Activated naive CD8-positive, alpha-beta T cell treated with anti-CD3 and anti-CD28 coated beads, Interleukin-2, amount 50 U/mL, for 24 hours (primary cell): ENCODE data around the gene ZNF91.
"Not testable (repeated sequence)": the region's sequence is repeated elsewhere in the genome, so short reads cannot be mapped to it uniquely, and the experiment has no call there.

Experiments
- ATAC-seq: fragments of 150-1000 bp; cut with Tn5 transposase; one replicate; pipeline ENCODE4 v1.10.0; 2021
- DNase-seq: peaks from one replicate; pipeline ENCODE4 v3.0.0; 2021
- H3K27ac Mint-ChIP-seq: one replicate; pipeline ENCODE4 v1.8.0; 2021; ENCODE audit warnings: mild to moderate bottlenecking, mixed read lengths
- H3K27me3 Mint-ChIP-seq: one replicate; pipeline ENCODE4 v1.8.0; 2021; ENCODE audit warnings: mixed read lengths
- H3K36me3 Mint-ChIP-seq: one replicate; pipeline ENCODE4 v1.8.0; 2021; ENCODE audit warnings: low read depth, mixed read lengths
- H3K4me1 Mint-ChIP-seq: one replicate; pipeline ENCODE4 v1.8.0; 2021; ENCODE audit warnings: mixed read lengths
- H3K4me3 Mint-ChIP-seq: one replicate; pipeline ENCODE4 v1.8.0; 2021; ENCODE audit warnings: mild to moderate bottlenecking, moderate library complexity, mixed read lengths
- H3K9me3 Mint-ChIP-seq: one replicate; pipeline ENCODE4 v1.8.0; 2021; ENCODE audit warnings: mixed read lengths

Gene ZNF91

GRCh38 chr19:23379671-23380070, 15.6 kb downstream of the ZNF91 start:
- Mint-ChIP-seq H3K36me3 (peaks cover 92% of the 10 kb centered on the region), H3K4me1 (peaks cover 11% of the 10 kb centered on the region), H3K9me3 (peaks cover 44% of the 10 kb centered on the region)
- not testable (repeated sequence) for H3K4me3 Mint-ChIP-seq, H3K27ac Mint-ChIP-seq, ATAC-seq, DNase-seq, H3K27me3 Mint-ChIP-seq

DNA sequence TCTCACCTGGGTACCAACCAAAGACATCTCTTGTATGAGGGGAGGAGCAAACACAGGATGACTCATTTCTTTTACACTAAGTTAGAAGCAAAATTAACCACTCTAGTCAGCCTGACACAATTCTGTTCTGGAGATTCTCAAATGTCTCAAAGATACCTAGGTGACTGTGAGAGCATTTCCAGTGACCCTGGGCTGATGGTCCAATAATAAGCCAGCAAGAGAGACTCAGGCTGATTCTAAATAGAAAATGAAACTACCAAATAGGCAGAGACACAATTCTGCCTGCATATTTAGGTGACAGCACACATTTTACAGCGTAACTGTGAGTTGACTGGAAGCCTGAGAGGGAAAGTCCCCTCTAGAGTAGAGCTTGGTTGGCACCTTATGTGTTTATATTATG, 16.3 kb downstream of the ZNF91 start:
- DNase-seq (no peak), ATAC-seq (peak; percentile 43)
- peaks cover 43% of the 10 kb centered on the region for H3K9me3 Mint-ChIP-seq
- H3K27ac Mint-ChIP-seq = no peak overlapping the region
- no peaks in the 10 kb centered on the region for H3K27me3 Mint-ChIP-seq
- peaks cover 11% of the 10 kb centered on the region for H3K4me1 Mint-ChIP-seq
- no peak overlapping the region for H3K4me3 Mint-ChIP-seq
- H3K36me3 Mint-ChIP-seq = peaks cover 92% of the 10 kb centered on the region

DNA sequence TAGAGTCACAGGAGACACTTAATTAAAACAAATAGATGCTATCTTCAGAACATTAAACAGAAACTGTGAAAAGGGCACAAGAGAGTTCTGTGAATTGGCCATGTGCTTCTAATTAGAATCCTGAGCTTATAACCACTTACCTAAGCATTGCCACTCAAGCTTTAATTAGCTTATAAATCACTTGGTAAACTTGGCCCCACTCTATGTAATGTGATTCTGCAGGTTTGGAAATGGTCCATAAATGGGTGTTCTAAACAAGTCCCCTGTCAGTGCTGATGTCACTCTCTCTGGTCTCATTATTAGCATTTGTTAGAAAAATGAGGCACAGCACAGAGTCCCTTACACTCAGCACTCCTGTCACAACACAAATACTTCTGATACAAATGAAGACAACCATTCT, 18.0 kb downstream of the ZNF91 start:
- peaks cover 92% of the 10 kb centered on the region for H3K36me3 Mint-ChIP-seq
- no peak overlapping the region for H3K27ac Mint-ChIP-seq
- H3K4me1 Mint-ChIP-seq = peaks cover 9% of the 10 kb centered on the region
- DNase-seq (no peak), ATAC-seq (no peak)
- H3K27me3 Mint-ChIP-seq = no peaks in the 10 kb centered on the region
- peaks cover 49% of the 10 kb centered on the region for H3K9me3 Mint-ChIP-seq
- H3K4me3 Mint-ChIP-seq = no peak overlapping the region

- Mint-ChIP-seq H3K27me3 (no peaks in the 10 kb centered on the region), H3K9me3 (peaks cover 18% of the 10 kb centered on the region), H3K36me3 (peaks cover 86% of the 10 kb centered on the region), H3K27ac (no peak overlapping the region), H3K4me1 (no peaks in the 10 kb centered on the region), H3K4me3 (no peak overlapping the region)
- ATAC-seq (no peak), DNase-seq (no peak)
Measured at GRCh38 chr19:23366437-23366836, 28.8 kb downstream of the ZNF91 start.

GRCh38 chr19:23366031-23366430, 29.2 kb downstream of the ZNF91 start:
- DNase-seq, ATAC-seq, H3K27ac Mint-ChIP-seq, H3K4me3 Mint-ChIP-seq, H3K27me3 Mint-ChIP-seq, H3K4me1 Mint-ChIP-seq: not testable (repeated sequence)
- Mint-ChIP-seq H3K9me3 (peaks cover 18% of the 10 kb centered on the region), H3K36me3 (peaks cover 86% of the 10 kb centered on the region)

- Mint-ChIP-seq H3K27me3 (no peaks in the 10 kb centered on the region), H3K36me3 (peaks cover 85% of the 10 kb centered on the region), H3K9me3 (peaks cover 24% of the 10 kb centered on the region)
Measured at GRCh38 chr19:23365222-23365621, 30.0 kb downstream of the ZNF91 start.

DNA sequence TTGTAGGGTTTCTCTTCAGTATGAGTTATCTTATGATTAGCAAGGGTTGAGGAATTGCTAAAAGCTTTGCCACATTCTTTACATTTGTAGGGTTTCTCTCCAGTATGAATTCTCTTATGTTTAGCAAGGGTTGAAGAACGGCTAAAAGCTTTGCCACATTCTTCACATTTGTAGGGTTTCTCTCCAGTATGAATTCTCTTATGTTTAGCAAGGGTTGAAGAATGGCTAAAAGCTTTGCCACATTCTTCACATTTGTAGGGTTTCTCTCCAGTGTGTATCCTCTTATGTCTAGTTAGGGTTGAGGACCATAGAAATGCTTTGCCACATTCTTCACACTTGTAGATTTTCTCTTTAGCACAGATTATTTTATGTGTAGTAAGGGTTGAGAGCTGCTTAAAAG, 33.4 kb downstream of the ZNF91 start:
- DNase-seq, H3K4me3 Mint-ChIP-seq, H3K27me3 Mint-ChIP-seq, H3K27ac Mint-ChIP-seq, ATAC-seq, H3K4me1 Mint-ChIP-seq: not testable (repeated sequence)
- Mint-ChIP-seq H3K9me3 (peaks cover 43% of the 10 kb centered on the region), H3K36me3 (peaks cover 80% of the 10 kb centered on the region)

More at GRCh38 chr19:23365222-23365621, 30.0 kb downstream of the ZNF91 start:
- no peaks in the 10 kb centered on the region for H3K4me1 Mint-ChIP-seq
- no peak for DNase-seq
- no peak overlapping the region for H3K4me3 Mint-ChIP-seq
- no peak for ATAC-seq
- H3K27ac Mint-ChIP-seq = no peak overlapping the region

GRCh38 chr19:23351806-23352205, 43.5 kb downstream of the ZNF91 start:
- DNase-seq (no peak), ATAC-seq (no peak)
- Mint-ChIP-seq H3K4me1 (peaks cover 10% of the 10 kb centered on the region), H3K27ac (no peak overlapping the region), H3K27me3 (no peaks in the 10 kb centered on the region), H3K9me3 (peaks cover 78% of the 10 kb centered on the region), H3K36me3 (peaks cover 96% of the 10 kb centered on the region), H3K4me3 (no peak overlapping the region)

DNA sequence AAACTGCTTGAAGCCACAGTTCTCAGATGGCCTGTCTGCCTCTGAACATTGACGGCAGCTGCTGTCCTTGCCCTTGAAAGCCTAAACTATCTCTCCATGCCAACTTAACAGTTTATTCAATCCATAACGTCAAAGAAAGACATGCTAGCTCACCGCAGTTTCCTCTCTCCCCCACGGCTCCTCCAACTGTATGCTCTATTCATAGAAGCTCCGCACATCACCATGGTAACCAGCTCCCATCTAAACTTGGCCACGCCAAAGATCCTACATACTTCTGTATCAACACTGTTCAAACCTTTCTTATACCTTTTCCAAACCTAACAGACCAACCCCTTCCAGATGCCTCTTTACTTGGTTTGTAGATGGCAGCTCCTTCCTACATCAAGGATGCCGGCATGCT, 48.6 kb downstream of the ZNF91 start:
- Mint-ChIP-seq H3K4me1 (no peaks in the 10 kb centered on the region), H3K9me3 (peaks cover 76% of the 10 kb centered on the region), H3K27me3 (no peaks in the 10 kb centered on the region), H3K27ac (no peak overlapping the region), H3K36me3 (peaks cover 96% of the 10 kb centered on the region), H3K4me3 (no peak overlapping the region)
- no peak for ATAC-seq
- DNase-seq = no peak

DNA sequence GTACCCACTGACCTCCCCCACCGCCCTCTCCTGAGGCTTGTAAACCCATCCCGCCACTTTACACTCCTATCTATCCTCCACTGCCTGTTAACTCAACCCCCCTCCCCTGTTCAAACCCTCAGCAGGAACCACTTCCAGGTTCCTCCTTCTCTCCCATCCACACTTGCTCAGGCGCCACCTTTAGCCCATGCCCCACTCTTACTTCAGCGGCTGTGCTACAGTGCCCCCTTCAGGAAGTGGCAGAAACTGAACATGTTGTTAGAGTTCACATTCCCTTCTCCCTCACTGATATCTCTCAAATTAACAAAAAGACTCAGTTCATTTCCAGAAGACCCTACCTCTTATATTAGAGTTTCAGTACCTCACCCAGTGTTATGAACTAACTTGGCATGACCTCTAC, 49.4 kb downstream of the ZNF91 start:
- H3K4me3 Mint-ChIP-seq = no peak overlapping the region
- H3K27ac Mint-ChIP-seq = no peak overlapping the region
- DNase-seq = no peak
- ATAC-seq = no peak
- no peaks in the 10 kb centered on the region for H3K27me3 Mint-ChIP-seq
- peaks cover 72% of the 10 kb centered on the region for H3K9me3 Mint-ChIP-seq
- H3K4me1 Mint-ChIP-seq = no peaks in the 10 kb centered on the region
- H3K36me3 Mint-ChIP-seq = peaks cover 90% of the 10 kb centered on the region

GRCh38 chr19:23343434-23344010, 51.7 kb downstream of the ZNF91 start:
- no peak overlapping the region for H3K27ac Mint-ChIP-seq
- peaks cover 73% of the 10 kb centered on the region for H3K9me3 Mint-ChIP-seq
- DNase-seq (no peak), ATAC-seq (no peak)
- H3K27me3 Mint-ChIP-seq = no peaks in the 10 kb centered on the region
- H3K36me3 Mint-ChIP-seq = peaks cover 89% of the 10 kb centered on the region
- no peak overlapping the region for H3K4me3 Mint-ChIP-seq
- no peaks in the 10 kb centered on the region for H3K4me1 Mint-ChIP-seq

GRCh38 chr19:23328211-23328610, 67.1 kb downstream of the ZNF91 start:
- no peaks in the 10 kb centered on the region for H3K27me3 Mint-ChIP-seq
- no peak for DNase-seq
- H3K4me3 Mint-ChIP-seq = no peak overlapping the region
- H3K9me3 Mint-ChIP-seq = peaks cover 60% of the 10 kb centered on the region
- H3K4me1 Mint-ChIP-seq = no peaks in the 10 kb centered on the region
- no peak for ATAC-seq
- no peak overlapping the region for H3K27ac Mint-ChIP-seq
- peaks cover 63% of the 10 kb centered on the region for H3K36me3 Mint-ChIP-seq

GRCh38 chr19:23321953-23322549, 73.2 kb downstream of the ZNF91 start:
- Mint-ChIP-seq H3K27me3 (no peaks in the 10 kb centered on the region), H3K36me3 (peaks cover 24% of the 10 kb centered on the region), H3K27ac (no peak overlapping the region), H3K4me3 (no peak overlapping the region), H3K4me1 (peaks cover 2% of the 10 kb centered on the region), H3K9me3 (peaks cover 53% of the 10 kb centered on the region)
- ATAC-seq = no peak
- no peak for DNase-seq

DNA sequence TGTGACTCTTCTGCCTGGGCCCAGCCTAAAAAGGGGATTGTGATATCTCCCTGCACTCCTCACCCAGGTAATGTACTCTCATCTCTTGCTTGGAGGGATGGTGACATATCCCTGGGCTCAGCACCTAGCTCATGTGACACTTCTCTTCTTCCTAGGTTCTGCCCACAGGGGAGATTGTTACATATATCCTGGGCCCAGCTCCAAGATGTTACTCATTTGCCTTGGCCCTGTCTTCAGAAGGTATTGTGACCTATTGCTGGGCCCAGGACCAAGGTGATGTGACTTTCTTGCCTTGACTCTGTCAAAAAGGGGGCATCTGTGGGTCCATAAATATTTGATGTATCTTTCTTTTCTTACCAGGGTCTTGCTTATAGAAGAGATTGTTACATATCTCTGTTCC, 73.9 kb downstream of the ZNF91 start:
- Mint-ChIP-seq H3K9me3 (peaks cover 53% of the 10 kb centered on the region), H3K36me3 (peaks cover 24% of the 10 kb centered on the region)
- not testable (repeated sequence) for H3K27ac Mint-ChIP-seq, H3K27me3 Mint-ChIP-seq, H3K4me1 Mint-ChIP-seq, ATAC-seq, H3K4me3 Mint-ChIP-seq, DNase-seq

- not testable (repeated sequence) for DNase-seq, H3K27ac Mint-ChIP-seq, H3K4me1 Mint-ChIP-seq, H3K27me3 Mint-ChIP-seq, ATAC-seq, H3K36me3 Mint-ChIP-seq, H3K4me3 Mint-ChIP-seq
- peaks cover 42% of the 10 kb centered on the region for H3K9me3 Mint-ChIP-seq
Measured at GRCh38 chr19:23319571-23319970, 75.7 kb downstream of the ZNF91 start.
